ENCODE data around the gene PTK7.
"Not testable (repeated sequence)": the region's sequence is repeated elsewhere in the genome, so short reads cannot be mapped to it uniquely, and the experiment has no call there.

The PTK7 gene

GRCh38 chr6:43075670-43076463 is at the start of gene PTK7:
PTK7 (plus strand) TSS chr6:43076314; CDS start chr6:43076489, 175 bp downstream.
- no peak for DNase-seq

DNA sequence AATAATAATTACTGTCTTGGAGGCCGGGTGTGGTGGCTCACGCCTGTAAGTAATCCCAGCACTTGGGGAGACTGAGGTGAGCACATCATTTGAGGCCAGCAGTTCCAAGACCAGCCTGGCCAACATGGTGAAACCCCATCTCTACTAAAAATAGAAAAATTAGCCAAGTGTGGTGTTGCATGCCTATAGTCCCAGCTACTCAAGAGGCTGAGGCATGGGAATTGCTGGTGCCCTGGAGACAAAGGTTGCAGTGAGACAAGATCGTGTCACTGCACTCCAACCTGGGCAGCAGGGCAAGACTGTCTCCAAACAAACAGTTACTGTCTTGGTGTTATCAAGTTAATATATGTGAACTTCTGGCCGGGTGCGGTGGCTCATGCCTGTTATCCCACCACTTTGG is 49.7 kb upstream of the PTK7 start:
- no peak for DNase-seq

DNA sequence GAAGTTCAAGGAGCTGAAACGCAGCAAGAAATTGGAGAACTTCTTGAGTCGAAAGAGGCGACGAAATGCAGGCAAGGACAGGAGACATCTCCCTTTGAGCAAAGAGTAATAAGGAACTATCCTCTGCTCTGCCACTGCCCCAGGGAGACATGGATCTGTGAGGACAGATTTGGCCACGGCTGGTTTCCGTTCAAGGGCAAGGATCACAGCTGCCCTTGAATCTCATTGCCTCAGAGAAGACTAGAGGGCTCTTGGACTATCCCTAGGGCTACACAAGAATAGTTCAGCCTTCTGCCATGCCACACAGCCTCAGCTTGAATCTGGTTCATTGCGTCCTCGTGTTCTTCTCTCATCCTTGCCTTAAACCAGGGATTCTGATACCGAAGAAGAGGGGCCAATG is 47.0 kb upstream of the PTK7 start:
- no peak for DNase-seq

DNA sequence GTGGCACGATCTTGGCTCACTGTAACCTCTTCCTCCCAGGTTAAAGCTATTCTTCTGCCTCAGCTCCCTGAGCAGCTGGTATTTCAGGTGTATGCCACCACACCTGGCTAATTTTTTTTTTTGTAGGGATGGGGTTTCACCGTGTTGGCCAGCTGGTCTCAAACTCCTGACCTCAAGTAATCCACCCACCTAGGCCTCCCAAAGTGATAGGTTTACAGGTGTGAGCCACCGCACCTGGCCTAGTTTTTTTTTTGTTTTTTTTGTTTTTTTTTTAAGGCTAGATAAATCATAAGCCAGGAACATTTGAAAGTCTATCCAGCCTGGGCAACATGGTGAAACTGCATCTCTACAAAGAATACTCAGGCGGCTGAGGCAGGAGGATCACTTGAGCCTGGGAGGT is 43.8 kb upstream of the PTK7 start:
- no peak for DNase-seq

GRCh38 chr6:43033496-43034189 is 42.5 kb upstream of the PTK7 start:
- peak; percentile 43 to 63 for DNase-seq

- no peak for DNase-seq
These were observed 42.0 kb upstream of the PTK7 start for GRCh38 chr6:43034190-43034525.

DNA sequence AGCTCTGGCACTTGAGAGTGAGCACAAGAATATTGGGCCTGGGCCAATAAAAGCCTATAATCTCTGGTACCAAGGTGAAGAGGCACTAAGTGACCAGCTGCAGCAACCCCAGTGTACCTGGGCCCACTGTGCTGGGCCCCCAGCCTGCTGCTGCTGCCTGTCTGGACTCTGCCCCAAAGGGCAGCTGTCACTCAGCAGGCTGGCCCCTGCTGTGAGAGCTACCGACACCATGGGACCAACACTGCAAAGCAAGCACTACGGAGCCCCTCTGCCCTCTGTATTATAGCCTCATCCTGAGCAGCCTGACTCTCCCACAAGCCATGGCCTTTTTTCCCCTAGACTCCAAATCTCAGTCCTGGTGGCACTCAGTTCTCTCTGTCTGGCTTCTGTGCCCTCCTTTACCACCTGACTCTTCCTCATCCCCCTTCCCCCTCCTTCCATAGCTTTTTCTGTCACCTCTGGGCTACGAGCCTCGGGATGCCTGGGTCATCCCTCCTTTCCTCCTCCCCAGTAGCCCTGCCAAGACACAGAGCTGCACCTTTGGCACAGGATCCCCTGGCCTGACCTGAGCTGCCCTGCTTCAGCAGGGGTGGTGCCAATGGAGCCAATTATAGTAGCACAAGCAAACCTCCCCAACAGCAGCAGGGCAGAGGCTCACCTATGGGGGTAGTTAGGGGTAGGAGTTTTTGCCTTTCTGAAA is 40.5 kb upstream of the PTK7 start:
- no peak for DNase-seq

DNA sequence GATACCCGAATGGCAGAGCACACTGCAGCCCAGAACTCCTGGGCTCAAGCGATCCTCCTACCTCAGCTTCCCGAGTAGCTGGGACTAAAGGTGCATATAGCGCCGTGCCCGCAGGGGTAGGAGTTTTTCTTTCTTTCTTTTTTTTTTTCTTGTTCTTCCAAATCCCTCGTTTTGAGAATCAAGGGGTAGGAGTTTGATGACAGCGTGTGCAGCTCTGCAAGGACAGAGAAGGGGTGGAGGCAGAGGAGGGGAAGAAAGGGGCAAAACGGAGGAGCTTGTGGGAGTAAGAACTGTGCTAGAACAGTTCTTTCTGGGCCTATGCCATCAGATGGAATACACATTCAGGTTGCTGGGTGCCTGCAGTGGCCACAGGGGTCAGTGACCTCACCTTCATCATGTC is 39.4 kb upstream of the PTK7 start:
- DNase-seq: no peak

- DNase-seq: no peak
These were observed 38.9 kb upstream of the PTK7 start for GRCh38 chr6:43037197-43037596.

GRCh38 chr6:43037706-43038105 is 38.4 kb upstream of the PTK7 start:
- DNase-seq: no peak

- DNase-seq: no peak
These were observed 37.4 kb upstream of the PTK7 start for GRCh38 chr6:43038727-43039126.

GRCh38 chr6:43040542-43041257 is 35.4 kb upstream of the PTK7 start:
- DNase-seq: no peak

DNA sequence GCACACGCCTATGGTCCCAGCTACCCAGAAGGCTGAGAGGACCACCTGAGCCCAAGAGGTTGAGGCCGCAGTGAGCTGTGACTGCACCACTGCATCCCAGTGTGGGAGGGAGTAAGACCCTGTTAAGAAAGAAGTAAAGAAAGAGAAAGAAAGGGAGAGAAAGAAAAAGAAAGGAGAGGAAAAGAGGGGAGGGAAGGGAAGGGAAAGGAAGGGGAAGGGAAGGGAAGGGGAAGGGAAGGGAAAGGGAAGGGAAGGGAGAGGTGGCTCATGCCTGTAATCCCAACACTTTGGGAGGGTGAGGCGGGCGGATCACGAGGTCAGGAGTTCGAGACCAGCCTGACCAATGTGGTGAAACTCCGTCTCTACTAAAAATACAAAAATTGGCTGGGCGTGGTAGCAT is 34.6 kb upstream of the PTK7 start:
- not testable (repeated sequence) for DNase-seq

DNA sequence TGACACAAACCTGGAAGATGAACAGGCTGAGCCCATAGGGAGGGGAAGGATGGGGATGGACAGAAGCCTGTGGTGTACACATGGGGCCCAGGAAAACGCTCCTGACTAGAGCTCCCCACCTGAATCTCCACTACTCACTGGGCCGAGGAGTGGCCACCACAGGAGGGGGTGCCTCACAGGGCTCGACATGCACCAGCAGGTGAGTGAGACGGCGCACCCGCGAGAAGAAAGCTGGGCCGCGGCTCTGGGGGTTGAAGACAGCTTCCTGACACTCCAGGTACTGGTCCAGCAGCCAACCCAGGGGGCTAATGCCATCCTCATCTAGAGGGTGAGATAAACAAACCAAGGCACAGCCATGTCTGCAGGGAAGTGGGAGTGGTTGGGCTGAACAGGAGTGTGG is 32.8 kb upstream of the PTK7 start:
- DNase-seq: no peak

- DNase-seq: no peak
These were observed 30.7 kb upstream of the PTK7 start for GRCh38 chr6:43045371-43045930.

GRCh38 chr6:43047998-43048397 is 28.1 kb upstream of the PTK7 start:
- DNase-seq: no peak

DNA sequence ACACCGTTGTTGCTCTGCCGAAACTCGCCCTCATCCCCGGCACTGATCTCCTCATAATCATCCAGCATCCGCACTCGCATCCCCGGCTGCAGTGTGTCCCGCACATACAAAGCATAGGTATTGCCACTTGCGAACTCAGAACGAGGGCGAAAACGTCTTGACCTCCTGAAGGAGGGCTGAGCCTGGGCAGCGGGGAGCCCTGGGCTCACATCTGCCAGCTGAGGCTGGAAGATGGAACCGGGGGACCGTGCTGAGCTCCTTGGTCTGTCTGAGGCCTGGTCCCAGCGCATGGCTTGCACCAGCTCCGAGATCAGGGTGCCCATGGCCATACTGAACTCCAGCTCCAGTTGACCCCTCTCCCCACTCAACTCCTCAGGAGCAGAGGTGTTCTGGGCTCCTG is 25.1 kb upstream of the PTK7 start:
- no peak for DNase-seq

DNA sequence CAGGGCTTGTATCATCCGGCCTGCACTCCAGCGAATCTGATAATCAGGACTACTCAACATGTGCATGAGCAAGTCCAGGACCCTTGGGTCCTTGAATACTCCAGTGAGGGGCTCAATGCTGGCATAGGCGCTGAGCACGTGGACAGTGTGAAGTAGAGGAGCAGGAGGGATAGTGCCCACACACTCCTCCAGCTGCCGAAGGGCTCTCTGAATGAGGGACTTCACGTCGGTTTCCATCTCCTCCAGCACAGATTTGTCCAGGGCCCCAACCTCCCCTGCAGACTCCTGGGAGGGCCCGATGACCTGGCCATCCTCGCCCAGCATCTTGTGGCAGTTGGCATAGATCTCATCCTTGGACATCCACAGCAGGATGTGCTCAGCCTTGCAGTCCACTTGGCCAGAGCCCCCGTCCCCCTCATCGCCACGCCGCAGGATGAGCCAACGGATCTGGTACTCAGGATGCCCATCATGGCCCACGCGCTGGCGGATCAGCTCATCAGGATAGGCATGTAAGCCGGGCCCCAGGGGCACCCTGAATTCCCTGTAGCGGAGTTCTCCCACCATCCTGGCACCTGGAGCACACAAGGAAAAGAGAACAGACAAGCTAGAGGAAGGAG is 23.8 kb upstream of the PTK7 start:
- no peak for DNase-seq

- DNase-seq: no peak
These were observed 23.1 kb upstream of the PTK7 start for GRCh38 chr6:43052842-43053544.

DNA sequence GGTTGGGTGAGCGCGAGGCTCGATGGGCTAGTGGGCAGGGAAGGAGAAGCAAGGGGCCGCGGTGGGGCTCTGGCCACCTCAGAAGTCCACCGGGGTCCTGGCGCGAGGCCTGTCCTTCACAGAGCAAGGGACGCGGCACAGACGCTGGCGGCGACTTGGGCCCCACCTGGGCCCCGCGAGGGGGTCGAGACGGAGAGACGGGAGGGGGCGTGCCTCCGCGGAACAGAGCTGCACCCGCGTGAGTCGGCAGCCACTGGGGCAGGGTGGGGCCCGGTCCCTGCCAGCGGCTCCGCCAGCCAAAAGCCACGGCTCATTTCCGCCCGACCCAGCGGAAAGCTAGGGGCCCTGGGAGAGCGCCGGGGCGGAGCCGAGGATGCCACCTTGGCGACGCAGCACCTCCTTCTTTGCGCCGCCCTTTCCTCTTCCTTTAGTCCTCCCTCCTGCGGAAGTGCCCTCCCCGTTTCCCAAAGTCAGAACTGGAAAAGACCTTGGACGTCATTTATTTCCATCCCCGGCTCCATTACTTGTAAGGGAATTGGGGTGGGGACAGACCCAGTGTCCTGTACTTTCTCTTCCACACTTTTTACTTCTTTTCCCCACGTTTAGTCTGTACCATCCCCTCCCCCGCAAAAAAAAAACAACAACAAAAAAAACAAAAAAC is 22.4 kb upstream of the PTK7 start, which contains the start of gene CUL7:
Gene CUL7, minus strand, starts transcription at position 307 of the 661 bp plus-strand sequence. CDS start 1,063 bp downstream, outside the sequence.
- DNase-seq: peak; percentile 89
